Neuronal stem cell (in vitro differentiated cells): ENCODE measurements around the gene SP1. TPM values are rescaled to one million over a fixed set of nuclear protein-coding genes. Genes with fewer than 3 reads are reported as not detected.
A peak's percentile ranks its signal among the peaks of the same experiment; 100 is the strongest.
"Not testable (repeated sequence)": the region's sequence is repeated elsewhere in the genome, so short reads cannot be mapped to it uniquely, and the experiment has no call there.

Experiments used
- DNase-seq: peaks from one replicate; pipeline ENCODE4 v3.0.0-alpha.2; 2013; ENCODE audit warnings: low spot score
- H2AFZ ChIP-seq: one replicate; pipeline ENCODE4 v1.6.1; 2013; ENCODE audit warnings: mild to moderate bottlenecking, low read length, inconsistent platforms
- H2AK5ac ChIP-seq: 2 replicates; pipeline ENCODE4 v1.6.1; 2013; ENCODE audit warnings: low read depth, mild to moderate bottlenecking, inconsistent platforms, low read length, moderate library complexity, mixed read lengths
- H2BK120ac ChIP-seq: 2 replicates; pipeline ENCODE4 v1.6.1; 2013; ENCODE audit warnings: low read depth, mild to moderate bottlenecking, inconsistent platforms, low read length, moderate library complexity, mixed read lengths
- H2BK12ac ChIP-seq: one replicate; pipeline ENCODE4 v1.6.1; 2013; ENCODE audit warnings: low read length, inconsistent platforms
- H2BK15ac ChIP-seq: 2 replicates; pipeline ENCODE4 v1.6.1; 2013; ENCODE audit warnings: mild to moderate bottlenecking, low read length, inconsistent platforms, mixed read lengths
- H2BK5ac ChIP-seq: one replicate; pipeline ENCODE4 v1.6.1; 2013; ENCODE audit warnings: inconsistent platforms, mild to moderate bottlenecking, low read length, moderate library complexity
- H3K14ac ChIP-seq: one replicate; pipeline ENCODE4 v1.6.1; 2013; ENCODE audit warnings: low read length, inconsistent platforms
- H3K18ac ChIP-seq: 2 replicates; pipeline ENCODE4 v1.6.1; 2013; ENCODE audit warnings: low read length, inconsistent platforms
- H3K23ac ChIP-seq: 2 replicates; pipeline ENCODE4 v1.6.1; 2013; ENCODE audit warnings: low read depth, mild to moderate bottlenecking, mixed read lengths, low read length, inconsistent platforms; ENCODE audit not compliant: poor library complexity
- H3K27ac ChIP-seq: replicated peaks from 3 replicates; pipeline ENCODE4 v1.5.1; 2013; ENCODE audit warnings: low read length, inconsistent platforms
- H3K27me3 ChIP-seq, 3 experiments: 2 replicates each; pipeline ENCODE4 v1.6.1; 2013; ENCODE audit warnings: low read length in 3 of 3, mild to moderate bottlenecking in 2 of 3, inconsistent platforms in 1 of 3, low read depth in 1 of 3, mixed read lengths in 1 of 3, moderate library complexity in 1 of 3; ENCODE audit not compliant: control insufficient read depth in 3 of 3, insufficient read depth in 3 of 3
- H3K36me3 ChIP-seq, 2 donors: replicated peaks in 1 of 2; 2 replicates each; pipeline ENCODE4 v1.6.1; 2013; ENCODE audit warnings: low read length in 2 of 2; ENCODE audit not compliant: control insufficient read depth in 2 of 2, insufficient read depth in 2 of 2
- H3K4ac ChIP-seq: 2 replicates; pipeline ENCODE4 v1.6.1; 2013; ENCODE audit warnings: inconsistent platforms, mild to moderate bottlenecking, low read length, moderate library complexity
- H3K4me1 ChIP-seq, 2 donors: 1 replicate in 1 of 2; 2 replicates in 1 of 2; pipeline ENCODE4 v1.6.1; 2013; ENCODE audit warnings: low read length in 2 of 2, low read depth in 1 of 2; ENCODE audit not compliant: control insufficient read depth in 2 of 2, insufficient read depth in 1 of 2
- H3K4me2 ChIP-seq: one replicate; pipeline ENCODE4 v1.6.1; 2013; ENCODE audit warnings: mild to moderate bottlenecking, low read length, inconsistent platforms; ENCODE audit not compliant: insufficient read depth, poor library complexity, severe bottlenecking
- H3K4me3 ChIP-seq, 2 donors: 2 replicates each; pipeline ENCODE4 v1.5.1; 2013; ENCODE audit warnings: low read length in 2 of 2, mild to moderate bottlenecking in 2 of 2, inconsistent platforms in 1 of 2, moderate library complexity in 1 of 2
- H3K79me1 ChIP-seq: one replicate; pipeline ENCODE4 v1.6.1; 2013; ENCODE audit warnings: low read depth, mild to moderate bottlenecking, inconsistent platforms, low read length, moderate library complexity
- H3K9ac ChIP-seq: one replicate; pipeline ENCODE4 v1.6.1; 2013; ENCODE audit warnings: mild to moderate bottlenecking, low read depth, low read length, inconsistent platforms; ENCODE audit not compliant: poor library complexity
- H3K9me3 ChIP-seq, 2 donors: replicated peaks in 1 of 2; 2 replicates each; pipeline versions ENCODE3 to v1.6.1; 2013; ENCODE audit warnings: low read length in 2 of 2, mild to moderate bottlenecking in 2 of 2, inconsistent platforms in 1 of 2, low read depth in 1 of 2, mixed read lengths in 1 of 2, moderate library complexity in 1 of 2; ENCODE audit not compliant: control insufficient read depth in 2 of 2, insufficient read depth in 1 of 2
- H4K8ac ChIP-seq: one replicate; pipeline ENCODE4 v1.6.1; 2013; ENCODE audit warnings: low read depth, mild to moderate bottlenecking, inconsistent platforms, low read length, moderate library complexity
- H4K91ac ChIP-seq: one replicate; pipeline ENCODE4 v1.6.1; 2013; ENCODE audit warnings: low read length, low read depth, mild to moderate bottlenecking, inconsistent platforms; ENCODE audit not compliant: poor library complexity
- WGBS, 2 donors: extraction: QIAGEN DNeasy Blood & Tissue Kit; methylation state at CpG; one replicate each; pipeline ENCODE4 v1.1.7; 2013; ENCODE audit warnings: missing lambda C conversion rate in 2 of 2, mixed read lengths in 1 of 2; ENCODE audit not compliant: insufficient read length in 2 of 2, insufficient replicate concordance in 1 of 2; ENCODE audit errors: extremely low coverage in 2 of 2; 5-methylcytosine and 5-hydroxymethylcytosine counted together
- polyA plus RNA-seq, 2 experiments: library from polyadenylated mRNA; stranded (reverse); fragments of 200-250 nt; gene quantifications; one replicate each; pipeline ENCODE4 v1.2.3, GENCODE V29; 2013

Gene SP1
- polyA plus RNA-seq (2013, experiment 1 of 2) = 27.3 TPM
- 27.4 TPM for polyA plus RNA-seq (2013, experiment 2 of 2)

- no peak within 1 kb of the TSS for H3K14ac ChIP-seq
- no CpG with 5 or more reads among the region's 71 CpGs for WGBS, 2 donors
- H3K4ac ChIP-seq = peak within 1 kb of the TSS; percentile 60
- H3K27ac ChIP-seq = peak within 1 kb of the TSS; percentile 96
- peak within 1 kb of the TSS; percentile 92 for H2AK5ac ChIP-seq
- H3K4me2 ChIP-seq = peak within 1 kb of the TSS; percentile 49
- no peak within 1 kb of the TSS for H2BK12ac ChIP-seq
- H4K91ac ChIP-seq = no peak within 1 kb of the TSS
- H4K8ac ChIP-seq = peak within 1 kb of the TSS; percentile 88
- H3K4me3 ChIP-seq = peak within 1 kb of the TSS; percentile 61 to 83
- H2AFZ ChIP-seq = peak within 1 kb of the TSS; percentile 88
- H2BK15ac ChIP-seq = no peak within 1 kb of the TSS
- H3K9me3 ChIP-seq = peaks cover 0 to 11% of the 10 kb centered on the region in 2 donors
- peak within 1 kb of the TSS; percentile 92 for H3K9ac ChIP-seq
- peak within 1 kb of the TSS; percentile 97 for H3K18ac ChIP-seq
- peaks cover 15 to 20% of the 10 kb centered on the region in 2 donors for H3K4me1 ChIP-seq
- no peak within 1 kb of the TSS for H3K23ac ChIP-seq
- H2BK120ac ChIP-seq = peak within 1 kb of the TSS; percentile 25
- DNase-seq = no peak
- no peaks in the 10 kb centered on the region for H3K27me3 ChIP-seq
- peak within 1 kb of the TSS; percentile 75 for H2BK5ac ChIP-seq
- peaks cover 22 to 37% of the 10 kb centered on the region in 2 donors for H3K36me3 ChIP-seq
- H3K79me1 ChIP-seq = peaks cover 13% of the 10 kb centered on the region
Measured at GRCh38 chr12:53380104-53380793, at the start of gene SP1. SP1 (plus strand) TSS chr12:53380176; CDS start chr12:53380292, 116 bp downstream.

- no peaks in the 10 kb centered on the region for H3K79me1 ChIP-seq
- peaks cover 11 to 20% of the 10 kb centered on the region in 2 donors for H3K4me1 ChIP-seq
- no peak overlapping the region for H4K91ac ChIP-seq
- H3K4ac ChIP-seq = no peak overlapping the region
- H3K27ac ChIP-seq = no peak overlapping the region
- no peak overlapping the region for H2BK15ac ChIP-seq
- no peak overlapping the region for H2BK120ac ChIP-seq
- no peak overlapping the region for H3K4me3 ChIP-seq
- no peak overlapping the region for H3K18ac ChIP-seq
- no peak overlapping the region for H2BK5ac ChIP-seq
- H2AK5ac ChIP-seq = peak overlapping the region; percentile 93
- no peak overlapping the region for H3K23ac ChIP-seq
- no CpG with 5 or more reads among the region's 5 CpGs for WGBS, 2 donors
- no peaks in the 10 kb centered on the region for H3K9me3 ChIP-seq
- no peak overlapping the region for H2BK12ac ChIP-seq
- no peak for DNase-seq
- no peak overlapping the region for H4K8ac ChIP-seq
- H3K36me3 ChIP-seq = no peaks in the 10 kb centered on the region
- no peak overlapping the region for H2AFZ ChIP-seq
- H3K14ac ChIP-seq = peak overlapping the region; percentile 63
- H3K4me2 ChIP-seq = no peak overlapping the region
- peaks cover 0 to 76% (median 14%) of the 10 kb centered on the region in 3 experiments for H3K27me3 ChIP-seq
- H3K9ac ChIP-seq = no peak overlapping the region
Measured at GRCh38 chr12:53330671-53331070, 49.3 kb upstream of the SP1 start.

- H3K4ac ChIP-seq, H3K4me3 ChIP-seq, H3K79me1 ChIP-seq, H3K9me3 ChIP-seq, H4K8ac ChIP-seq, H2BK15ac ChIP-seq, H2BK5ac ChIP-seq, H3K4me2 ChIP-seq, H2AFZ ChIP-seq, H2AK5ac ChIP-seq, H3K18ac ChIP-seq, H3K9ac ChIP-seq, H3K23ac ChIP-seq, H3K36me3 ChIP-seq, H4K91ac ChIP-seq, DNase-seq, H2BK120ac ChIP-seq, H2BK12ac ChIP-seq, H3K27ac ChIP-seq, H3K14ac ChIP-seq: not testable (repeated sequence)
- peaks cover 0 to 82% (median 6%) of the 10 kb centered on the region in 3 experiments for H3K27me3 ChIP-seq
- H3K4me1 ChIP-seq = peaks cover 5 to 24% of the 10 kb centered on the region in 2 donors
Measured at GRCh38 chr12:53332339-53332738, 47.6 kb upstream of the SP1 start.

- H4K8ac ChIP-seq = no peak overlapping the region
- H3K9ac ChIP-seq = no peak overlapping the region
- H3K9me3 ChIP-seq = no peaks in the 10 kb centered on the region
- no peak overlapping the region for H2AK5ac ChIP-seq
- peak overlapping the region; percentile 62 for H2BK15ac ChIP-seq
- no peak overlapping the region for H2BK12ac ChIP-seq
- no peak overlapping the region for H3K4ac ChIP-seq
- no peak overlapping the region for H3K27ac ChIP-seq
- no peak overlapping the region for H4K91ac ChIP-seq
- no peak for DNase-seq
- H3K79me1 ChIP-seq = no peaks in the 10 kb centered on the region
- no peak overlapping the region for H3K4me3 ChIP-seq
- H3K4me1 ChIP-seq = peaks cover 5 to 27% of the 10 kb centered on the region in 2 donors
- no peak overlapping the region for H2AFZ ChIP-seq
- H2BK5ac ChIP-seq = no peak overlapping the region
- H3K36me3 ChIP-seq = no peaks in the 10 kb centered on the region
- no peak overlapping the region for H2BK120ac ChIP-seq
- no peak overlapping the region for H3K18ac ChIP-seq
- no peak overlapping the region for H3K4me2 ChIP-seq
- no CpG with 5 or more reads among the region's 15 CpGs for WGBS, 2 donors
- peaks cover 0 to 82% (median 6%) of the 10 kb centered on the region in 3 experiments for H3K27me3 ChIP-seq
- H3K23ac ChIP-seq = no peak overlapping the region
- no peak overlapping the region for H3K14ac ChIP-seq
Measured at GRCh38 chr12:53332744-53333143, 47.2 kb upstream of the SP1 start.
